ENCODE data around the gene NCKAP5L. TPM values are rescaled to one million over a fixed set of nuclear protein-coding genes. Genes with fewer than 3 reads are reported as not detected.

Gene NCKAP5L
- total RNA-seq, 1 experiment from 2014 or later: 20.9 TPM

GRCh38 chr12:49813131-49813530, 15.1 kb downstream of the NCKAP5L start:
- Histone ChIP-seq H3F3A (ENCODE audit: insufficient read depth, low read depth) (no peaks in the 10 kb centered on the region), H3K4me2 (no peak overlapping the region), H2AFZ (no peak overlapping the region), H3K79me2 (ENCODE audit: low read depth) (no peaks in the 10 kb centered on the region), H3K4me1 (replicated peaks; ENCODE audit: insufficient read depth) (no peaks in the 10 kb centered on the region), H4K20me1 (ENCODE audit: insufficient read depth) (no peaks in the 10 kb centered on the region), H3K27ac (no peak overlapping the region), H3K9me2 (ENCODE audit: insufficient read depth) (no peaks in the 10 kb centered on the region), H3K4me3 (no peak overlapping the region), H3K9me3 (ENCODE audit: insufficient read depth, low read depth) (no peaks in the 10 kb centered on the region), H3K27me3 (ENCODE audit: insufficient read depth, low read depth) (no peaks in the 10 kb centered on the region), H3K36me3 (ENCODE audit: low read depth) (no peaks in the 10 kb centered on the region)
- ChIA-PET CTCF (no interaction called here), POLR2A (ENCODE audit: unreplicated experiment) (no interaction called here)
- DNase-seq: no peak
- intact Hi-C loops (cut with micrococcal nuclease; ENCODE audit: unreplicated experiment): no loop called here
- TF ChIP-seq EZH2 (IDR thresholded peaks at IDR 0.05; ENCODE audit: low read depth): no peak
- TF ChIP-seq CTCF (conservative IDR thresholded peaks at IDR 0.05): no peak
- BruUV-seq (replicated peaks): no TSS peak

GRCh38 chr12:49811961-49812401, 16.2 kb downstream of the NCKAP5L start:
- CTCF ChIA-PET: interaction anchor here (0.5 kb wide), 1 partner anchor 702 kb away, joined by 5 read pairs; no protein-coding TSS in a partner anchor

GRCh38 chr12:49811136-49811535, 17.1 kb downstream of the NCKAP5L start:
- H2AFZ ChIP-seq: no peak overlapping the region
- no peak overlapping the region for H3K27ac ChIP-seq
- no peaks in the 10 kb centered on the region for H3K9me3 ChIP-seq (ENCODE audit: insufficient read depth, low read depth)
- TF ChIP-seq EZH2 (IDR thresholded peaks at IDR 0.05; ENCODE audit: low read depth): no peak
- no peak for TF ChIP-seq CTCF (conservative IDR thresholded peaks at IDR 0.05)
- peaks cover 5% of the 10 kb centered on the region; the same call in 1 of the 2 replicates for H4K20me1 ChIP-seq (ENCODE audit: insufficient read depth)
- H3K27me3 ChIP-seq (ENCODE audit: insufficient read depth, low read depth): no peaks in the 10 kb centered on the region
- no peaks in the 10 kb centered on the region for H3K9me2 ChIP-seq (ENCODE audit: insufficient read depth)
- no peak for DNase-seq
- ChIA-PET POLR2A (ENCODE audit: unreplicated experiment) (interaction anchor here (0.5 to 0.7 kb wide), 4 partner anchors 10 to 65 kb away, joined by 6 to 24 read pairs (median 14); no protein-coding TSS in a partner anchor), CTCF (interaction anchor here (0.6 kb wide), 1 partner anchor 10 kb away, joined by 3 read pairs; no protein-coding TSS in a partner anchor)
- H3K79me2 ChIP-seq (ENCODE audit: low read depth): no peaks in the 10 kb centered on the region
- H3K4me1 ChIP-seq (replicated peaks; ENCODE audit: insufficient read depth): no peaks in the 10 kb centered on the region
- no TSS peak for BruUV-seq (replicated peaks)
- no peak overlapping the region for H3K4me2 ChIP-seq
- H3K36me3 ChIP-seq (ENCODE audit: low read depth): no peaks in the 10 kb centered on the region
- H3K4me3 ChIP-seq: no peak overlapping the region
- no peaks in the 10 kb centered on the region for H3F3A ChIP-seq (ENCODE audit: insufficient read depth, low read depth)
- intact Hi-C loops (cut with micrococcal nuclease; ENCODE audit: unreplicated experiment): no loop called here

More at GRCh38 chr12:49811961-49812401, 16.2 kb downstream of the NCKAP5L start:
- no peaks in the 10 kb centered on the region for H3F3A ChIP-seq (ENCODE audit: insufficient read depth, low read depth)
- H3K4me1 ChIP-seq (replicated peaks; ENCODE audit: insufficient read depth): no peaks in the 10 kb centered on the region
- no peaks in the 10 kb centered on the region for H3K9me2 ChIP-seq (ENCODE audit: insufficient read depth)
- H4K20me1 ChIP-seq (ENCODE audit: insufficient read depth): peaks cover under 1% of the 10 kb centered on the region; the same call in 1 of the 2 replicates
- BruUV-seq (replicated peaks): no TSS peak
- TF ChIP-seq EZH2 (IDR thresholded peaks at IDR 0.05; ENCODE audit: low read depth) (no peak), CTCF (conservative IDR thresholded peaks at IDR 0.05) (no peak)
- POLR2A ChIA-PET (ENCODE audit: unreplicated experiment): no interaction called here
- no peak for DNase-seq
- no peak overlapping the region for H3K4me3 ChIP-seq
- H3K27me3 ChIP-seq (ENCODE audit: insufficient read depth, low read depth): no peaks in the 10 kb centered on the region
- no peak overlapping the region for H2AFZ ChIP-seq
- H3K4me2 ChIP-seq: no peak overlapping the region
- no peaks in the 10 kb centered on the region for H3K36me3 ChIP-seq (ENCODE audit: low read depth)
- H3K79me2 ChIP-seq (ENCODE audit: low read depth): no peaks in the 10 kb centered on the region
- intact Hi-C loops (cut with micrococcal nuclease; ENCODE audit: unreplicated experiment): no loop called here
- H3K9me3 ChIP-seq (ENCODE audit: insufficient read depth, low read depth): no peaks in the 10 kb centered on the region
- H3K27ac ChIP-seq: no peak overlapping the region
